Stimulated activated CD4-positive, alpha-beta T cell treated with anti-CD3 and anti-CD28 coated beads, Interleukin-1b, Interleukin-23, amount 100 ng/mL, for 48 hours (primary cell): ENCODE data around the gene GPBAR1.
"Not testable (repeated sequence)": the region's sequence is repeated elsewhere in the genome, so short reads cannot be mapped to it uniquely, and the experiment has no call there.

ENCODE experiments used
- DNase-seq: peaks from one replicate; pipeline ENCODE4 v3.0.0-alpha.2; 2020

Gene GPBAR1

GRCh38 chr2:218311541-218312266, 50.9 kb downstream of the GPBAR1 start:
- DNase-seq = not testable (repeated sequence)

- no peak for DNase-seq
Measured at GRCh38 chr2:218312267-218312756, 51.5 kb downstream of the GPBAR1 start.

DNA sequence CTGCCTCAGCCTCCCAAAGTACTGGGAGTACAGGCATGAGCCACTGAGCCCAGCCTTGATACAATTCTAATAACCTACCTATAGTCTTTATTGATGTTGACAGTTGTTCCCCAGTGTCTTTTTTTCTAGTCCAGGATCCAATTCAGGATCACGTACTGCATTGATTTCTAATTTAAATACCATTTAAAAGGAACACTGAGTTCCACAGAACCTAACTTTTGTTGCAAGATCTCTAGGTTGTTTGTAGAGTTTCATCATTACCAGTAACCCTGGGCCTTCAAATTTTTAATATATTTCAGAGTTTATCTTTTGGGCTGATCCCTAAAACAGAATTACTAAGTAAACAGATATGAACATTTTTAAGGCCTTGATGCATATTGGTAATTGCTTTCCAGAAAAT, 52.5 kb downstream of the GPBAR1 start:
- no peak for DNase-seq
